Embryonic facial prominence (tissue), 1 donor: ENCODE measurements around the gene TTYH1.

Source experiments
- DNase-seq: peaks from one replicate; pipeline ENCODE4 v3.0.0-alpha.2; 2016; ENCODE audit errors: extremely low spot score

Gene TTYH1

DNA sequence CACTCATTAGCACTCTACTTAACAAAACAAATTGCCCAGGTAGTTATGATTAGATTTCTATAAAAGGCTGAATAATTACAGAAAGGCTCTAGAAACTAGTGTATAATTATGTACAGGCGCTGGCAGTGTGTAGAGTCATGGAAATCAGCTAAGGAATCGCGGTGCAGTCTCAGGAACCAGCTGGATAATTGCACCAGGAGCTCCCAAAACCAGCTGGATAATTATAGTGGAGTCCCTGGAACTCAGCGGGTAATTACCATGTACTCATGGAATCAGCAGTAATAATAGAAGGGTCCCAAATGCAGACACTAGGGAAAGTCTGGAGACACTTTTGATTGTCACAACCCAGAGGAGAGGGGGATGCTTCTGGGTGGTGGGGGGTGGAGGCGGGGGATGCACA lies 23.2 kb upstream of the TTYH1 start:
- no peak for DNase-seq

DNA sequence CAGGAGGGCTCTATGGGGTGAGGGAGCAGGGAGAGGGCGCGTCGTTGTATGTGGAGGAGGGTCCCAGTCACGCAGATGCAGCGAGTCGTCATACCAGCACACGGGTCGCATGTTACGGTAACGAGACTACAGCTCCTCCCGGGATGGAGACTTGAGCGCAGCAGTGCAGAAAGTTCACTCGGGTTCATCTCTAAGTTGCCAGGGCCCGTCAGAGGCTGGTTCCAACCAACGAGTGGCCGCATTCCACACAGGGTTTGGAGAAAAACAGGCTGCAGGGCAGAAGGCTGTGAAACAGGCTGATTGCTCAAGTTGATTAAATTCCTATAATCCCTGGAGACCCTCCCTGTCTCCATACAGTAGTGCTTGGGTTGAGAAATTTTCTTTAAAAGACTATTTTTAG lies 21.9 kb upstream of the TTYH1 start:
- no peak for DNase-seq

DNA sequence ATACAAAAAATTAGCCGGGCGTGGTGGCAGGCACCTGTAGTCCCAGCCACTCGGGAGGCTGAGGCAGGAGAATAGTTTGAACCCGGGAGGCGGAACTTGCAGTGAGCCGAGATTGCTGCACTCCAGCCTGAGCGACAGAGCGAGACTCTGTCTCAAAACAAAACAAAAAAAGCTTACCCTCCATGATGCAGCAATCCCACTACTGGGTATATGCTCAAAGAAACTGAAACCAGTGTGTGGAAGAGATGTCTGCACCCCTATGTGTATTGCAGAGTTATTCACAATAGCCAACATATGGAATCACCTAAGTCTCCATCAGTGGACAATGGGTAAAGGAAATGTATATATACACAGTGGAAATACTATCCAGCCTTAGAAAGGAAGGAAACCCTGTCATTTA lies 19.6 kb upstream of the TTYH1 start:
- DNase-seq, result no peak

DNA sequence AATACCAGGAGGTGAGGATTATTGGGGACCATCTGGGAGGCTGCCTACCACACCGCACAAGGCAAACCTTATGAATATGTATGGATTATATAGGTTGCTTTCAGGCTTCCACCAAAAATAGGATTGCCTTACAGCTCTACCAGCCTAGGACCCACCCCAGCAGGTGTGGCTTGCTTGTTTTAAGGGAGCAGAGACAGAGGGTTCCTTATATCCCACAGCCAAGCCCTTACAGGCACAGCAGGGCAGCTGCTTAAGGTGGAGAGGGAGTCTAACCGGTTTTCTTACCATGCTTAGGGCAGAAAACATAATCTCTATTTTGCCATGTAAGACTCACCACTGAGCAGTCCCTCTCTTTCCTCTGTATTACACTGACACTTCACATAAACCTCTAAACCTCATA lies 16.1 kb upstream of the TTYH1 start:
- DNase-seq, result no peak

DNA sequence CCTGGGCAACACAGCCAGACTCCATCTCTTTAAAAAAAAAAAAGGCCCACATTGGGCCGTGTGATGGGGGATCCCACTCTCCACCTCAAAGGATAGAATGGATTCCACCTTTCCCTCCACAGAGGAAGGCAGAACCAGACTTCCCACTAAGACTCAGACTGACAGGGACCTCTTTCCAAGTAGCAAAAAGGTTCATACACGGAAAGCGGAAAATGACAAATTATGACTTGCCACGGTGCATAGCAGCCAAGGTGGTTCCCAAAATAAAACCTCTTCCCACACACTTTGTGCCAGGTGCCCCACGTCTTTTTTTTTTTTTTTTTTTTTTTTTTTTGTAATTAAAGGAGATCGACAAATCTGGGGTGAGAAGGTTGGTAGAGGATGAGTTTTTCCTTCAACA lies 14.4 kb upstream of the TTYH1 start:
- DNase-seq, result no peak

DNA sequence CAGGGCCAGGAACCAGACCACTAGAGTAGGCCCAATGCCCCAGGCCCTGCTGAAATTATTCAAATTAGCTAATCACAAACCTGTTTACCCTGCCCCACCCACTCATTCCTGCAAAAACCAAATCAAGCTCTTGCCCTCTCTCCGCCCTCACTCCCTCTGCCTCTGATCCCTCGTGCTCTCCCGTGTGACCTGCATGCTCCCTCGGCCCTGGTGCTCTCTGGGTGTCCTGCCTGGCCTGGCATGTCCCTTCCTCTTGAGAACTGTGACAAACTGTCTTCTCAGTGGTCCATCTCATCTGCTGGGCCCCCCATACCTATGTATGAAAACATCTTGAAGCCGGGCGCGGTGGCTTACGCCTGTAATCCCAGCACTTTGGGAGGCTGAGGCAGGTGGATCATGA lies 12.2 kb upstream of the TTYH1 start:
- DNase-seq, result no peak

DNA sequence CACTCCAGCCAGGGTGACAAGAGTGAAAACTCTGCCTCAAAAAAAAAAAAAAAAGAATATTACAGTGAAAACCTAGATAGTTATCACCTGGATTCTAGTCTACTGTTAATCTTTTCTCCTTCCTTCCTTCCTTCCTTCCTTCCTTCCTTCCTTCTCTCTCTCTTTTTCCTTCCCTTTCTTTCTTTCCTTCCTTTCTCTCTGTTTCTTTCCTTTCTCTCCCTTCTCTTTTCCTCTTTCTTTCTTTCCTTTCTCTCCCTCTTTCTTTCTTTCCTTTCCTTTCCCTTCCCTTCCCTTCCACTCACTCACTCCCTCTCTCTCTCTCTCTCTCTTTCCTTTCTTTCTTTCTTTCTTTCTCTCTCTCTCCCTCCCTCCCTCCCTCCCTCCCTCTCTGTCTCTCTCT lies 9.6 kb upstream of the TTYH1 start:
- DNase-seq, result no peak

DNA sequence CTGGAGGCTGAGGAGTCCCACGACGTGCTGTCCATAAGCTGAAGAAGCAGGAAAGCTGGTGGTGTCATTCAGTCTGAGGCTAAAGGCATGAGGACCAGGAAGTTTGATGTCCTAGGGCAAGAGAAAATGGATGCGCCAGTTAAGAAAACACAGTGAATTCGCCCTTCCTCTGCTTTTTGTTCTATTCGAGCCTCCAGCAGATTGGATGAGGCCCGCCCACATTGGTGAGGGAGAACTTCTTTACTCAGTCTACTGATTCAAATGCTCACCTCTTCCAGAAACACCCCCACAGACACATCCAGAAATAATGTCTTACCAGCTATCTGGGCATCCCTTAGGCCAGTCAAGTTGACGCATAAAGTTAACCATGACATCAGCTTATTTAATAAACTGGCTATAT lies 7.5 kb upstream of the TTYH1 start:
- no peak for DNase-seq

DNA sequence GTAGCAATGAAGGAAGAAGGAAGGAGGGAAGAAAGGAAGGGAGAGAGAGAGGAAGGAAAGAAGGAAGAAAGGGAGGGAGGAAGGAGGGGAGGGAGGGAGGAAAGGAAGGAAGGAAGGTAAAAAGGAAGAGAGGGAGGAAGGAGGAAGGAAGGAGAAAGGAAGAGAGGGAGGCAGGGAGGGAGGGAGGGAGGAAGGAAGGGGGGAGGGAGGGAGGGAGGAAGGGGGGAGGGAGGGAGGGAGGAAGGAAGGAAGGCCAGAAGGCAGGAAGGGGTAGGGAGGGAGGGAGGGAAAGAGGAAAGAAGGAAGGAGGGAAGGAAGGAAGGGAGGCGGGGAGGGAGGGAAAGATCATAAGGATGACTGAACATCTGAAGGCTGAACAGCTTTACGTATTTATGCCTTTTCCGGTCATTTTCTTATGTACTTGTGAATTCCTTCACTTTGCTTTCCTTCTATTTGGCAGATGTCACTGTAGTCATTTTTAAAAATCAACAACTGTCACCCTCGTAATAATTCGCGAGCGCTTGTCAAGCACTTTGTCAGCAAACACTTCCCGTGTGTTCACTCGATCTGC lies 6.7 kb upstream of the TTYH1 start:
- no peak for DNase-seq

DNA sequence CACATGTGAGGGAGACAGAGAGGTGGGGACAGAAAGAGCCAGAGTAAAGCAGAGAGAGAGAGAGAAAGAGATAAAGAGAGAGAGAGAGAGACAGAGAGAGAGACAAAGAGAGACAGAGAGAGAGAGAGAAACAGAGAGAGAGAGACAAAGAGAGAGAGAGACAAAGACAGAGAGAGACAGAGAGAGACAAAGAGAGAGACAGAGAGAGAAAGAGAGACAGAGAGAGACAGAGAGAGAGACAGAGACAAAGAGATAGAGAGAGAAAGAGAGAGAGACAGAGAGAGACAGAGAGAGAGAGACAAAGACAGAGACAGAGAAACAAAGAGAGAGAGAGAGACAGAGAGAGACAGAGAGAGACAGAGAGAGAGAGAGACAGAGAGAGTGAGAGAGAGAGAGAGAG lies 4.2 kb upstream of the TTYH1 start:
- DNase-seq, result no peak

DNA sequence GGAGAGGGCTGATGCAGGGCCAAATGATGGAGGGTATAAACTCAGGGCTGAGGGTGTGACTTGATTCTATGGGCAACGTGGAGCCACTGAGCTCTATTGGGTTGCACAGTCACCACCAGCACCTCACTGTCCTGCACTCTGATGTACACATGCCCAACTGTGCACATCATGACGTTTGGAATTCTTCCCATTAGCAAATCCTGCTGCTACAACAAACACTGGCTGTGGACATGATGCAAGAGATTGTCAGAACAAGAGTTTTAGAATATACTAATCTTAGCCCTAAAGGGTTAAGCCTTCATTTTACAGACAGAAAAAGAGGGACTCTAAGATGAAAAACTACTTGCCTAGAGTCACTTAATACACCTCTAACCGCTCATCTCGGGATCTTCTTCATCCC lies 2.4 kb upstream of the TTYH1 start:
- DNase-seq, result no peak

DNA sequence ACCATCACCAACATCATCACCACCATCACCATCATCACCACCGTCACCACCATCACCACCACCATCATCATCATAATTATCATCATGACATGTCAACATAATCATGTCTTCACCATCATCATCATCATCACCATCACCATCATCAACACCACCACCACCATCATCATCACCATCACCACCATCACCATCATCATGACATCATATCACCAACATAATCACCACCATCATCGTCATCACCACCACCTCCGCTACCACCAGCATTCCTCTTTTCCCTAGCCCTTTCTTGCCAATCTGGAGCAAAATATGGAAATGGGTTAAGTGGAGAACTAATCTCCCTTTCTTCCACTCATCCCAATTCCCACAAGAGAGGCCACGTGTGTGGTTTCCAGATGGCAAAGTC lies 1.1 kb upstream of the TTYH1 start:
- DNase-seq, result no peak

DNA sequence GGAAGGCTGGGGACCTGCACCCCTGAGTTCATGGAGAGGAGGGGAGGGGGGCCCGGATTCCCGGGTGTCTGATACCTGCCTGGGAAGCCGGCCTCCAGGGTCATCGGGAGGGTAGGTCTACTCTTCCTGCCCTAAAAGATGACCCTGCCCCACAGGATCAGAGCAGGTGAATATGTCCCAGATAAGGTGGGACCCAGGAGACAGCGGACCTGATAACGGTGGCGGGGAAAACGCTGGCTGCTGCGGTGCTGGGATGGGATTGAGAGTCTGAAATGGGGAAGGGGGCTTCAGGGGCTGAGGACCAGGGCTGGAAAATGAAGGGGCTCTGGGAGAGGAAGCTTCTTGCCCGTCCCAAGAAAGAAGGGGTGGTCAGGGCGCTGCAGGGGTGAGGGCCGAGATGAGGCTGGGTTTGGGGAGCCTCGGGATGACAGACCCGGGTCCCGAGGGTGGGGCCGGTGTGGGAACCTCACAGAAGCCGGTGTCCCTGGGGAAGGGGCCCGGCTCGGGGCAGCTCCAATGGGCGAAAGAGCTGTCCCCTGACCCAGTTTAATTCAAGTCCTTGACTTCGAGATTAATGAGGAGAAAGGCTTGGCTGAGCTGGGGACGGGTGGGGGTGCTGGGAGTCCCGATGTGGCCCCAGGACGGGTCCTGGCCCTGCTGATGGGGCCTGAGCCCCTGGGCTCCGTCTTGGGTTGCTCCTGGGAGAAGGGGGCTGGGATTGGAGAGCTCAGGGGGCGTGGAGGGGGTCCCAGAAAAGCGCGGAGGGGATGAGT lies 823 bp downstream of the TTYH1 start:
- no peak for DNase-seq

DNA sequence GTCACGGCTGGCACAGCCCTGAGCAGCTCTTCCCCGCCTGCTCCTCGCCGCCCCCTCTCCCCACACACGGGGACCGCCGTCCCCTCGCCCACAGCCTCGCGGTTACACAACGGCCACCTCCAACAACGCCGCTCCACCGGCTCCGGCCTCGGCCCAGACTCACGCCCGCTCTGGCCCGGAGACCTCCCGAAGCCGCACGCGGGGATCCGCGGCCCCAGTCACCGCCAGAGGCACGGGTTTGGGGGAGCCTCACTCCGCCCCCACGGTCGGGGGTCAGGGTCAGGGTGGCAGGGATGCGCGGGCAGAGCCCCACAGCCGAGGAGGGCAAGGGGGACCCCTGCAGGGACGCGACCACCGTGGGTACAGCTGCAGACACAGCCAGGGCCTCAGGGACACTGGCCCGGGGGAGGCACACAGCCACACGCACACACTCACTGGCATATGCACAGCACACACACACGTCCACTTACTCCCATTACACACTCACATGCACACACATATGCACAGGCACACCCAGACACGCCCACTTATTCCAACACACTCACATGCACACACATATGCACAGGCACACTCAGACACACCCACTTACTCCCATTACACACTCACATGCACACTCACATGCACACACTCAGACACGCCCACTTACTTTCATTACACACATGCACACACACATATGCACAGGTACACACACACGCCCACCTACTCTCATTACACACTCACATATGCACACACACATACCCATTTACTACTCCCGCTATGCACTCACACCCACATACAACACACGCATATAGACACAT lies 1.6 kb downstream of the TTYH1 start:
- no peak for DNase-seq

DNA sequence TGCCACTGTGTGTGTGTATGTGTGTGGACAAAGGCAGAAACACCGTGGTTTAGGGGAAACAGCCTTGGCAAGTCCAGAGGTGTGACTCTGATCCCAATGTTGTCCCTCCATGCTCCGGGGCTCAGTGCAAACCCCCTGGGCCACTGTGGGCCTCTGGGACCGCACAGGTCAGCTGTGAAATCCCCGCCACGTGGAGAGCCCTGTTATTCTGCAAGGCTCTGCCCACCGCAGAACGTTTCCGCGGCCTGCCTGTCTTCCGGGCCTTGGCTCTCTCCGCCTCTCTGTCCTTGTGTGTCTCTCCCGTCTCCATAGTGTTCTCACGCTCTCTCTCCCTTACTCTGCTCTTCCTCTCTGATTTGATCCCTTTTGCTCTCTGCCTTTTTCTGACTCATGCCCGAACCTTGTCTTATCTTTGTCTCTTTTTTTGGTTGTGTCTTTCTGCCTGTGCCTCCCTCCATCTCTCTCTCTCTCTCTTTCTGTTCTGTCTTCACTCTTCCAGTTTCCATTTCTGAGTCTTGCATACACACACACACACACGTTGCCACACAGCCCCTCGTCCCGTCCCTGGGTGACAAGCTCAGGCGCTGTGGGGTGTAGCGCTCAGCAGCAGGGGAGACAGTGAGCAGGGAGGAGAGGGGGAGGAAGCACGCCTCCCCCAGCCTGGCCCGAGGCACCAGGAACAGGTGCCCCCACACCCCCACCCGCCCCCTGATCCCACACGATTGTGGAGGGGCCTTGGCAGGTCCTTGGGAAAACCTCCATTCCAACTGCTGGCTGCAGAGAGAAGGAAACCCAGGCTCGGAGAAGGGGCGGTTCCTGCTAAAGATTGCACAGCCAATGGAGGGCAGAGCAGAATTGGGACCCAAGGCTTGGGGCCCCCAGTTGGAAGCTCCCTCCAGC lies 3.0 kb downstream of the TTYH1 start:
- DNase-seq, result no peak

DNA sequence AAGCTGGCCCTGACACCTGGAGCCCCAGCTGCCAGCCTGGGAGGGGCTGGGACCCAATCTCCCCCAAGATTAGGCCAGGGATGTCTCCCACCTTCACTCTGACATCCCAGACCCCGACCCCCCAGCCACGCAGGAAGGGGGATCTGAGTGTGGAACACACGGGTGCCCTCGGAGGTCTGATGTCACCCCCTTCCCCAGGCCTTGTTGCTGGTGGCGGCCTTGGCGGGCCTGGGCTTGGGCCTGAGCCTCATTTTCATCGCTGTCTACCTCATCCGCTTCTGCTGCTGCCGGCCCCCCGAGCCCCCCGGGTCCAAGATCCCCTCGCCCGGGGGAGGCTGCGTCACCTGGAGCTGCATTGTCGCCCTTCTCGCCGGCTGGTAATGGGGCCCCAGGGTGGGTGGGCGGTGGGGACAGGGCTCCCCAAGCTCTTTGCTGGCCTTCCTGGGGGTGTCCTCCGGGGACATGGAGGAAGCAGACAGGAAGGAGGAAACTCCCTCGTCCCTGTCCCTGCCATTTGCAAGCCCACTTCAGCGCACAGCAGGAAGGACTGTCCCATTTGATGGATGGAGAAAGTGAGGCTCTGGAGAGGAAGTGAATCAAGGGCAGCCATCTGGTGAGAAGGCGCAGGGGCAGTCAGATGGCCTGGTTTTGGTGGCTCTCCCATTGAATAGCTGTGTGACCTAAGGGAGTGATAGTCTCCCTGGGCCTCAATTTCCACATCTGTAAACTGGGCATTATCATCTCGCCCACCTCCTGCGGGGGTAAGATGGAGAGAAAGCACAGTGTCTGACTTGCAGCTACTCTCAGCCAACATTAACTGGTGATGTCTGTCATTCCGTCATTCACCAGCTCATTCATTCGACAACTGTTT lies 3.9 kb downstream of the TTYH1 start:
- no peak for DNase-seq

DNA sequence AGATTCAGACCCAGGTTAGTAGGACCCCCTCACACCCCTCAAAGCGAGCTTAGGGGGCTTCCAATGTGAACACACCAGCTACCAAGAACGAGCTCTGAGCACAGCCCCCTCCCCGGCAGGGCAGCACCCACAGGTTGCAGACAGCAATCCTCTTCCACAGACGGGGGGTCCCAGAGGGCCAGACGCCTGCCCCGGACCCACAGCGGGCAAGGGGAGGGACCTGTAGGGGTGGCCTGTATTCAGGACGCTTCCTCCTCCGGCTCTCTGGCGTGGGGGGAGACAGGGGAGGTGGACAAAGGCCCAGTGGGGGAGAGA lies 4.8 kb downstream of the TTYH1 start:
- DNase-seq, result no peak

DNA sequence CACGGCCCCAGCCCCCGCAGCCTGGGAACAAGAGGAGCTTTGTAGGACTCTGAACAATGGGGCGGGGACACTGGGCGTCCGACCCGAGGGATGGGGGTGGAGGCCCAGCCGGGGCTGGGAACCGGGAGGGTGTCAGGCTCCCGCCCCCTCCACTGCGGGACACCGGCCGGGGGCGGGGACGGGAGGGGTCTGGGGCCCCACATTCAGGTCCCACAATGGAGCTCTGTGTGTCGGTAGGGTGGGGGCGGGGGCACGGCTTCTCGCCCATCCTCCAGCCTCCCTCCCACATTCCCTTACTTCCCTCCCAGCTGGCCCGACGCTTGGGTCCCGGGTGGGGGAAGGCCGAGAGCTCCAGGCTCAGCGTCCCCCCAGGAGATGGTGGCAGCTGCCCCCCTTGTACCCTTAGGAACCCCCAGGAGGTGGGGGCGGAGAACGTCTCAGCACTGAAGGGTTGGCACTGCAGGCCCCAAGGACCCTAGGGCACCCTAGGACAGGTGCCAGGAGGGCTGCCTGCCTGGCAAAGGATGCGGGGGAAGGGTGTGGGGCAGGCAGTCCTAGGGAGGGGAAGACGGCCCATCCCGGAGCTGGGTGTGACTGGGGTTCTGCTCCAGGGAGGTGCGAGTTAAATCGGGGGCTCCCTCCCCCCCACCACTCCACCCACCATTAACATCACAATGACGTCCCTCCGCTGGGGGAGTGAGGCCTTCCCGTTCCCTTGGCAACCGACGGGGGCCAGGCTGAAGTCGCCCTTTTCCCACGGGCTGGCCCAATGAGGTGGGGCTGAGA lies 5.3 kb downstream of the TTYH1 start:
- DNase-seq, result peak; percentile 35

DNA sequence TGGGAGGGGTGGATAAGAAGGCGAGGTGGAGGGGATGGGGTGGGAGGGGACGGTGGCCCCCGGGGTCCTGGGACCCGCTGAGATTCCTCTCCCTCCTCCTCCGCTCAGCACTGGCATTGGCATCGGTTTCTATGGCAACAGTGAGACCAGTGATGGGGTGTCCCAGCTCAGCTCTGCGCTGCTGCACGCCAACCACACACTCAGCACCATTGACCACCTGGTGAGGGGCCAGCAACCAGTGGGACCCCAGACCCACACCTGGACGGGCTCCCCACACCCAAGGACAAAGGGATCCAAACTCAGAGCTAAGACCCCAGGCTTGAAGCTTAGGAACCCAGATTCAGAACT lies 5.9 kb downstream of the TTYH1 start:
- DNase-seq, result no peak

DNA sequence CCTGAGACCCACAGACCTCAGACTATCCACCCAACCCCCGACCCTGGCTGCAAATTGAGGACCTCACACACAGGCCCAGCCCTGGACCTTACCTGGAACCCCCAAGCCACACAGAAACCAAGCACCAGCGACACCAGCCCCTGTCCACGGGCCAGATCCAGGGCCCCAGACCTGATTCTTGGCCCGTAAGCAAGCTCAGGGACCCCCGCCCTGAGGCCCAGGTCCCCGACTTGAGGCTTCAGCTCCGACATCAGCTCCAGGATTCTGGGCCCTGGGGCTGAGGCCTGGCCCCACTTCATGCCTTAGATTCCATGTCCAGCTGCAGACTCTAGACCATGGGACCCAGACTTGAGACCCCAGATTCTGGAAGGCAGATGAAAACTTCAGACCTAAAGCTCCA lies 6.3 kb downstream of the TTYH1 start:
- no peak for DNase-seq

DNA sequence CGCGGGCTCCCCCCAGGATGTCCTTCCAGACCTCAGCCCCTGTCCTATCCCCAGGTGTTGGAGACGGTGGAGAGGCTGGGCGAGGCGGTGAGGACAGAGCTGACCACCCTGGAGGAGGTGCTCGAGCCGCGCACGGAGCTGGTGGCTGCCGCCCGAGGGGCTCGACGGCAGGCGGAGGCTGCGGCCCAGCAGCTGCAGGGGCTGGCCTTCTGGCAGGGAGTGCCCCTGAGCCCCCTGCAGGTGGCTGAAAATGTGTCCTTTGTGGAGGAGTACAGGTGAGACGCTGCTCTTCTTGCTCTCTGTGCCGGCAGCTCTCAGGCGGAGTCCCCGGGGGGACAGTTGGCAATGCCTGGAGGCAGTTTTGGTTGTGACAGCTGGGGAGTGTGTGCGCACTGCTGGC lies 6.9 kb downstream of the TTYH1 start:
- DNase-seq, result no peak
